ENCODE data around the gene NSA2. TPM values are rescaled to one million over a fixed set of nuclear protein-coding genes. Genes with fewer than 3 reads are reported as not detected.
"Not testable (repeated sequence)": the region's sequence is repeated elsewhere in the genome, so short reads cannot be mapped to it uniquely, and the experiment has no call there.

NSA2 gene
- polyA plus RNA-seq, 1 donor: 189 TPM

GRCh38 chr5:74763504-74763903 lies 3.5 kb upstream of the NSA2 start:
- Histone ChIP-seq H3K4me3 (ENCODE audit: low read length) (no peak overlapping the region), H3K36me3 (ENCODE audit: control insufficient read depth, insufficient read depth, low read length) (peaks cover 15% of the 10 kb centered on the region), H3K27ac (ENCODE audit: low read length) (no peak overlapping the region), H3K27me3 (ENCODE audit: control insufficient read depth, insufficient read depth, low read length) (no peaks in the 10 kb centered on the region), H3K4me1 (ENCODE audit: control insufficient read depth, insufficient read depth, low read length) (peaks cover 16% of the 10 kb centered on the region), H3K9me3 (ENCODE audit: control insufficient read depth, low read depth, low read length) (no peaks in the 10 kb centered on the region)
- no peak for DNase-seq

GRCh38 chr5:74765201-74765600 lies 1.8 kb upstream of the NSA2 start:
- 20% methylated on average over 1 of the region's 9 CpGs for WGBS (ENCODE audit: insufficient coverage, low lambda C conversion rate)
- H3K27ac ChIP-seq (ENCODE audit: low read length): no peak overlapping the region

GRCh38 chr5:74765929-74766328 lies 1.1 kb upstream of the NSA2 start:
- Histone ChIP-seq H3K4me1 (ENCODE audit: control insufficient read depth, insufficient read depth, low read length) (peaks cover 16% of the 10 kb centered on the region), H3K36me3 (ENCODE audit: control insufficient read depth, insufficient read depth, low read length) (peaks cover 18% of the 10 kb centered on the region), H3K4me3 (ENCODE audit: low read length) (peak overlapping the region; percentile 99), H3K9me3 (ENCODE audit: control insufficient read depth, low read depth, low read length) (no peaks in the 10 kb centered on the region), H3K27me3 (ENCODE audit: control insufficient read depth, insufficient read depth, low read length) (no peaks in the 10 kb centered on the region), H3K27ac (ENCODE audit: low read length) (no peak overlapping the region)
- no peak for DNase-seq
- WGBS (ENCODE audit: insufficient coverage, low lambda C conversion rate): no CpG with 5 or more reads among the region's 27 CpGs

More at GRCh38 chr5:74765201-74765600, 1.8 kb upstream of the NSA2 start:
- Histone ChIP-seq H3K4me1 (ENCODE audit: control insufficient read depth, insufficient read depth, low read length) (peaks cover 16% of the 10 kb centered on the region), H3K27me3 (ENCODE audit: control insufficient read depth, insufficient read depth, low read length) (no peaks in the 10 kb centered on the region), H3K4me3 (ENCODE audit: low read length) (no peak overlapping the region), H3K36me3 (ENCODE audit: control insufficient read depth, insufficient read depth, low read length) (peaks cover 17% of the 10 kb centered on the region), H3K9me3 (ENCODE audit: control insufficient read depth, low read depth, low read length) (no peaks in the 10 kb centered on the region)
- peak in 1 of 2 donors; percentile 41 for DNase-seq

GRCh38 chr5:74766418-74766848 lies 616 bp upstream of the NSA2 start:
- H3K36me3 ChIP-seq (ENCODE audit: control insufficient read depth, insufficient read depth, low read length): peaks cover 21% of the 10 kb centered on the region
- no CpG with 5 or more reads among the region's 10 CpGs for WGBS (ENCODE audit: insufficient coverage, low lambda C conversion rate)
- no peaks in the 10 kb centered on the region for H3K9me3 ChIP-seq (ENCODE audit: control insufficient read depth, low read depth, low read length)
- peaks cover 16% of the 10 kb centered on the region for H3K4me1 ChIP-seq (ENCODE audit: control insufficient read depth, insufficient read depth, low read length)
- H3K27ac ChIP-seq (ENCODE audit: low read length): peak overlapping the region; percentile 76
- no peaks in the 10 kb centered on the region for H3K27me3 ChIP-seq (ENCODE audit: control insufficient read depth, insufficient read depth, low read length)
- H3K4me3 ChIP-seq (ENCODE audit: low read length): peak overlapping the region; percentile 99
- DNase-seq: peak; percentile 9 to 62

GRCh38 chr5:74767579-74767913 lies 497 bp downstream of the NSA2 start:
- Histone ChIP-seq H3K9me3 (ENCODE audit: control insufficient read depth, low read depth, low read length) (no peaks in the 10 kb centered on the region), H3K36me3 (ENCODE audit: control insufficient read depth, insufficient read depth, low read length) (peaks cover 26% of the 10 kb centered on the region), H3K4me1 (ENCODE audit: control insufficient read depth, insufficient read depth, low read length) (peaks cover 16% of the 10 kb centered on the region), H3K27ac (ENCODE audit: low read length) (peak overlapping the region; percentile 76), H3K4me3 (ENCODE audit: low read length) (peak overlapping the region; percentile 99), H3K27me3 (ENCODE audit: control insufficient read depth, insufficient read depth, low read length) (no peaks in the 10 kb centered on the region)
- WGBS (ENCODE audit: insufficient coverage, low lambda C conversion rate): 0% methylated on average over 4 of the region's 9 CpGs
- peak; percentile 31 to 83 for DNase-seq

GRCh38 chr5:74772359-74772758 lies 5.3 kb downstream of the NSA2 start:
- DNase-seq: no peak
- H3K36me3 ChIP-seq (ENCODE audit: control insufficient read depth, insufficient read depth, low read length): peaks cover 53% of the 10 kb centered on the region
- no peaks in the 10 kb centered on the region for H3K27me3 ChIP-seq (ENCODE audit: control insufficient read depth, insufficient read depth, low read length)
- peaks cover 5% of the 10 kb centered on the region for H3K4me1 ChIP-seq (ENCODE audit: control insufficient read depth, insufficient read depth, low read length)
- no peak overlapping the region for H3K27ac ChIP-seq (ENCODE audit: low read length)
- no peak overlapping the region for H3K4me3 ChIP-seq (ENCODE audit: low read length)
- no CpG with 5 or more reads among the region's 7 CpGs for WGBS (ENCODE audit: insufficient coverage, low lambda C conversion rate)
- H3K9me3 ChIP-seq (ENCODE audit: control insufficient read depth, low read depth, low read length): no peaks in the 10 kb centered on the region

- DNase-seq: no peak
- peaks cover 19% of the 10 kb centered on the region for H3K36me3 ChIP-seq (ENCODE audit: control insufficient read depth, insufficient read depth, low read length)
- WGBS (ENCODE audit: insufficient coverage, low lambda C conversion rate): 83% methylated on average over 1 of the region's 2 CpGs
These were observed 11.6 kb downstream of the NSA2 start for GRCh38 chr5:74778609-74779008.

GRCh38 chr5:74786851-74787250 lies 19.8 kb downstream of the NSA2 start:
- Histone ChIP-seq H3K9me3 (ENCODE audit: control insufficient read depth, low read depth, low read length) (no peaks in the 10 kb centered on the region), H3K36me3 (ENCODE audit: control insufficient read depth, insufficient read depth, low read length) (no peaks in the 10 kb centered on the region), H3K4me1 (ENCODE audit: control insufficient read depth, insufficient read depth, low read length) (no peaks in the 10 kb centered on the region), H3K27me3 (ENCODE audit: control insufficient read depth, insufficient read depth, low read length) (no peaks in the 10 kb centered on the region), H3K4me3 (ENCODE audit: low read length) (no peak overlapping the region), H3K27ac (ENCODE audit: low read length) (no peak overlapping the region)
- WGBS (ENCODE audit: insufficient coverage, low lambda C conversion rate): 100% methylated on average over 3 of the region's 6 CpGs
- no peak for DNase-seq

More at GRCh38 chr5:74778609-74779008, 11.6 kb downstream of the NSA2 start:
- Histone ChIP-seq H3K4me3 (ENCODE audit: low read length) (no peak overlapping the region), H3K4me1 (ENCODE audit: control insufficient read depth, insufficient read depth, low read length) (no peaks in the 10 kb centered on the region), H3K27me3 (ENCODE audit: control insufficient read depth, insufficient read depth, low read length) (no peaks in the 10 kb centered on the region), H3K27ac (ENCODE audit: low read length) (no peak overlapping the region), H3K9me3 (ENCODE audit: control insufficient read depth, low read depth, low read length) (no peaks in the 10 kb centered on the region)

- H3K36me3 ChIP-seq (ENCODE audit: control insufficient read depth, insufficient read depth, low read length): no peaks in the 10 kb centered on the region
- no CpG with 5 or more reads among the region's 6 CpGs for WGBS (ENCODE audit: insufficient coverage, low lambda C conversion rate)
- no peaks in the 10 kb centered on the region for H3K4me1 ChIP-seq (ENCODE audit: control insufficient read depth, insufficient read depth, low read length)
- H3K4me3 ChIP-seq (ENCODE audit: low read length): no peak overlapping the region
- DNase-seq: no peak
- H3K9me3 ChIP-seq (ENCODE audit: control insufficient read depth, low read depth, low read length): no peaks in the 10 kb centered on the region
- H3K27me3 ChIP-seq (ENCODE audit: control insufficient read depth, insufficient read depth, low read length): no peaks in the 10 kb centered on the region
- H3K27ac ChIP-seq (ENCODE audit: low read length): no peak overlapping the region
These were observed 20.4 kb downstream of the NSA2 start for GRCh38 chr5:74787424-74787823.

GRCh38 chr5:74791669-74792068 lies 24.6 kb downstream of the NSA2 start:
- not testable (repeated sequence) for H3K27me3 ChIP-seq (ENCODE audit: control insufficient read depth, insufficient read depth, low read length); H3K36me3 ChIP-seq (ENCODE audit: control insufficient read depth, insufficient read depth, low read length); DNase-seq; H3K9me3 ChIP-seq (ENCODE audit: control insufficient read depth, low read depth, low read length); H3K4me3 ChIP-seq (ENCODE audit: low read length); H3K27ac ChIP-seq (ENCODE audit: low read length); H3K4me1 ChIP-seq (ENCODE audit: control insufficient read depth, insufficient read depth, low read length)
- no CpG with 5 or more reads among the region's 3 CpGs for WGBS (ENCODE audit: insufficient coverage, low lambda C conversion rate)

GRCh38 chr5:74798977-74799911 lies 32.2 kb downstream of the NSA2 start:
- DNase-seq: no peak
- no peaks in the 10 kb centered on the region for H3K4me1 ChIP-seq (ENCODE audit: control insufficient read depth, insufficient read depth, low read length)
- no peak overlapping the region for H3K4me3 ChIP-seq (ENCODE audit: low read length)
- no peaks in the 10 kb centered on the region for H3K36me3 ChIP-seq (ENCODE audit: control insufficient read depth, insufficient read depth, low read length)
- no peaks in the 10 kb centered on the region for H3K27me3 ChIP-seq (ENCODE audit: control insufficient read depth, insufficient read depth, low read length)
- H3K9me3 ChIP-seq (ENCODE audit: control insufficient read depth, low read depth, low read length): no peaks in the 10 kb centered on the region
- WGBS (ENCODE audit: insufficient coverage, low lambda C conversion rate): no CpG with 5 or more reads among the region's 21 CpGs
- H3K27ac ChIP-seq (ENCODE audit: low read length): no peak overlapping the region
